Subcutaneous abdominal adipose tissue (tissue), 5 donors: ENCODE results near the gene ISM2.

Source experiments
- H3K27ac ChIP-seq: one replicate; pipeline ENCODE4 v1.7.0; 2013; ENCODE audit warnings: low read depth, mild to moderate bottlenecking, inconsistent platforms, low read length, moderate library complexity
- H3K27me3 ChIP-seq, 5 donors: one replicate each; pipeline ENCODE4 v1.7.0; 2013; ENCODE audit warnings: low read length in 5 of 5, inconsistent platforms in 1 of 5; ENCODE audit not compliant: control insufficient read depth in 5 of 5, insufficient read depth in 4 of 5
- H3K36me3 ChIP-seq, 5 donors: one replicate each; pipeline ENCODE4 v1.7.0; 2013; ENCODE audit warnings: low read length in 5 of 5; ENCODE audit not compliant: control insufficient read depth in 5 of 5, insufficient read depth in 5 of 5
- H3K4me1 ChIP-seq, 5 donors: one replicate each; pipeline ENCODE4 v1.7.0; 2013; ENCODE audit warnings: low read length in 5 of 5, mild to moderate bottlenecking in 3 of 5, moderate library complexity in 1 of 5; ENCODE audit not compliant: control insufficient read depth in 5 of 5, insufficient read depth in 5 of 5
- H3K4me3 ChIP-seq, 5 donors: one replicate each; pipeline ENCODE4 v1.7.0; 2013; ENCODE audit warnings: low read length in 5 of 5, low read depth in 1 of 5
- H3K9ac ChIP-seq, 5 donors: one replicate each; pipeline ENCODE4 v1.7.0; 2013; ENCODE audit warnings: low read length in 5 of 5, mild to moderate bottlenecking in 4 of 5, moderate library complexity in 3 of 5
- H3K9me3 ChIP-seq, 5 donors: one replicate each; pipeline ENCODE4 v1.7.0; 2013; ENCODE audit warnings: low read length in 5 of 5; ENCODE audit not compliant: control insufficient read depth in 5 of 5
- donor health status: healthy.
- donor health status: healthy.
- donor health status: healthy.
- donor health status: healthy.
- donor health status: healthy.

Gene ISM2

DNA sequence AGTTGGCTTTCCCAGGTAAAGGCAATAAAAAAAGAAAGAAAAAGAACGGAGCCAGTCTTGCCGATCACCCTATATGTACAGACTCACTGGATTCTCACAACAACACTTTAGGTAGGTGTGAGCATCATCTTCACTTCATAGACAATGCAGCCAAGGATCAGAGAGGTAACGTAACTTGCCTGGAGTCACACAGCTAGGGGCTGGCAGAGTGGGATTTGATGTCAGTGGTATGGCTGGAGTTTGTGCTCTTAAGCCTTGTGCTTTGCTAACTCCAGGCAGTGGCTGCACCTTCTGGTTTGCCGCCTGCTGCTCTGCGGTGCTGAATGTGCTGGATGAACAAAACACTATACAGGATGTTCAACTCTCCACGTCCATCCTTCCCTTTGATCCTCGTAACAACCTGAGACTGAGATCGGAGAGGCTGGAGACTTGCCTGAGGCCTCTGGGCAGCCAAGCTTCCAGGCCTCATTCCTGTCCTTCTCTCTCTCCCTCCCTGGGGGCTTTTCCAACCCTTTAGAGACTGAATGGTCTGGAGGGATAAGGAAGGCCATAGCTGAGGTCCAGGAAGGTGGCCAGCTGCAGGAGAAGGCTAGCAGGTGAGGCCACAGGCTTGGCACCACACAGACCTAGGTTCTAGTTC lies 8.1 kb downstream of the ISM2 start:
- H3K27ac ChIP-seq, result no peak overlapping the region
- H3K4me3 ChIP-seq, result no peak overlapping the region
- H3K36me3 ChIP-seq, result no peaks in the 10 kb centered on the region
- H3K9ac ChIP-seq, result no peak overlapping the region
- no peaks in the 10 kb centered on the region for H3K4me1 ChIP-seq
- H3K27me3 ChIP-seq, result peaks cover 0 to 2% (median 0%) of the 10 kb centered on the region in 5 donors
- no peaks in the 10 kb centered on the region for H3K9me3 ChIP-seq

DNA sequence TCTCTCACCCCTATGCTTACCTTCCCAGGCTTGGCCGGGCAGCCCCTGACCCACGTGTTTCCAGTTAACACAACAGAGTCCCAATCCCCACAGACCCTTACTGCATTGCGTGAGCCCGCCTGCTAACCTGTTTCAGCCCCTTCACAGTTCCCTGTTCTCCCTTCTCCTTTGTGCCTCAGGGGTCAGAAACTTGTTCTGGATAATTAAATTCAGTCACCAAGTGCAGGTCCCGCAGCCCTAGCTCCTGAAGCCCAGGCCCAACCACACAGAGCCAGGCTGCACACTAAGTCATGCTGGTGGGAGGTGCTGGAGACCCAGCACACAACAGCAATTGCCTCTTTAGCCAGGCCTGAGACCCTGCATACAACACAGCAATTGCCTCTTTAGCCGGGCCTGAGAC lies 9.6 kb downstream of the ISM2 start:
- Histone ChIP-seq H3K9ac (no peak overlapping the region), H3K4me1 (no peaks in the 10 kb centered on the region), H3K36me3 (no peaks in the 10 kb centered on the region), H3K9me3 (no peaks in the 10 kb centered on the region), H3K27ac (no peak overlapping the region), H3K4me3 (no peak overlapping the region), H3K27me3 (peaks cover 0 to 2% (median 0%) of the 10 kb centered on the region in 5 donors)

DNA sequence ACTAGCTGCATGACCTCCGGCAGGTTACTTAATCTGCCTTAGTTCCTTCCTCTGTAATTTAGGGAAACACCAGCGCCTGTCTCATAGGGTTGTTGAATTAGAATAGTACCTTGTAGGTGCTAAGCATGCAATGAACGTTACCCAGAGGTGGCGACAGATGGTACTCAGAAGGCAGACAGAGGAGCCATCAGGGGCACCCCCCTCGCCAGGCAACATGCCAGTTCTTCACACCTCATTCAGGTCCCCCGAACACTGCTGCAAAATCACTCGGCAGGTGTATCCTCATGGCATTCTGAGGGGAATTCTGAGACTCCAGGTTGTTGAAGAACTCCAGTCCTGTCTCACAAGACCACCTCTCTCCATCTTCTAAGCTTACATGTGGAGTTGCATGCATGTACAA lies 10.1 kb downstream of the ISM2 start:
- Histone ChIP-seq H3K4me3 (no peak overlapping the region), H3K36me3 (no peaks in the 10 kb centered on the region), H3K9ac (no peak overlapping the region), H3K4me1 (no peaks in the 10 kb centered on the region), H3K27me3 (peaks cover 0 to 2% (median 0%) of the 10 kb centered on the region in 5 donors), H3K27ac (no peak overlapping the region), H3K9me3 (no peaks in the 10 kb centered on the region)

DNA sequence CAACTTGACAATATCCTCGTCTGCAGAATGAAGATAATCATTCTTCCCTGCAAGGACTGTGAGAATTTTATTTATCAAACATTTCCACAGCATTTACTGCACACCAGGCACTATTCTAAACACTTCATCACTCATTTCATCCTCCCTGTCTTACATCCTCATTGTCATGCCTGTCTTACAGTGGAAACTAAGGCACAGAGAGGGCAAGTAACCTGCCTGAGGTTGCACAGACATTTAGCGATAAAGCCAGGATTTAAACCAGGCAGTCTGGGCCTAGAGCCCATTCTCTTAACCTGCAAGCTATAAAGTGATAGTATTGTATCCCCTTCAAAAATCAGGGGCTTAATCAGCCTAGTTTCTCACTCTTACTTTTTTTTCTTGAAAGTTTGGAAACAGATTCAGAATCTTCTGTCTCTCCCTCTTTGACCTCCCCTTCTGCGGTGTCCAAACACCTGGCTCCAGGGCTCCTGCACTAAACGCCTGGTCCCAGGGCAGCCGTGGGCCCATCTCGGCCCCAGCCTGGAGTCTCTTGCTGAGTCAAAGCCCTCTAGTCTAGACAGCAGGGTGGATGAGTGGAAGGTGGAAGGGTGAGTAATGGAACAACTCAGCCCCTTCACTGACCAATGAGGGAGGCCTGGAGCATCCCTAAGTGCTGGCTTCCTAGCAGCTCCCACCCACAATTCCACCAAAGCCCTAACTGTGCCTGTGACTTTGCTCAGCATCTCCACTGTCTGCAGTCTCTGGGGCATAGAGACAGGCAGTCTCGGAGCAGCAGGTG lies 12.5 kb downstream of the ISM2 start:
- Histone ChIP-seq H3K27me3 (peaks cover 0 to 2% (median 0%) of the 10 kb centered on the region in 5 donors), H3K4me1 (no peaks in the 10 kb centered on the region), H3K9me3 (no peaks in the 10 kb centered on the region), H3K36me3 (no peaks in the 10 kb centered on the region), H3K9ac (no peak overlapping the region), H3K27ac (no peak overlapping the region), H3K4me3 (no peak overlapping the region)

DNA sequence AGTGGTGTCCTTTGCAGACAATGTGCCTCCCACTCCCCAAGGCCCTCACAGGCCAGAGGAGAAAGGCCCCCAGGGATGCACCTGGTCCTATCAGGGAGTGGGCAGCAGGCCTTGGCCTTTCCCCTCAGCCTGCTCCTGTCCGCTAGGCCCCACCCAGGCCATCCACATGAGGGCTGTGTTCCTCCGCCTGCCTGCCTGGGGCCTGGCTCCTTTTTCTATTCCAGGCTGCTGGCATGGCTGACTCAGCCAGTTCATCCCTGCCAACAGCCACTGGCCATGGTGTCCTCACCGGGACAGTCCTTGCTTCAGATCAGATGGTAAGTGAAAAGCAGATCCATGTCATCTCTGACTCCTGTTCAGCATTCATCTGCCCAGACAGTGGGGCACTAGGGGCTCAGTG lies 13.4 kb downstream of the ISM2 start:
- H3K9me3 ChIP-seq, result no peaks in the 10 kb centered on the region
- H3K36me3 ChIP-seq, result no peaks in the 10 kb centered on the region
- peaks cover 0 to 2% (median 0%) of the 10 kb centered on the region in 5 donors for H3K27me3 ChIP-seq
- no peak overlapping the region for H3K4me3 ChIP-seq
- no peak overlapping the region for H3K9ac ChIP-seq
- H3K27ac ChIP-seq, result no peak overlapping the region
- H3K4me1 ChIP-seq, result no peaks in the 10 kb centered on the region

DNA sequence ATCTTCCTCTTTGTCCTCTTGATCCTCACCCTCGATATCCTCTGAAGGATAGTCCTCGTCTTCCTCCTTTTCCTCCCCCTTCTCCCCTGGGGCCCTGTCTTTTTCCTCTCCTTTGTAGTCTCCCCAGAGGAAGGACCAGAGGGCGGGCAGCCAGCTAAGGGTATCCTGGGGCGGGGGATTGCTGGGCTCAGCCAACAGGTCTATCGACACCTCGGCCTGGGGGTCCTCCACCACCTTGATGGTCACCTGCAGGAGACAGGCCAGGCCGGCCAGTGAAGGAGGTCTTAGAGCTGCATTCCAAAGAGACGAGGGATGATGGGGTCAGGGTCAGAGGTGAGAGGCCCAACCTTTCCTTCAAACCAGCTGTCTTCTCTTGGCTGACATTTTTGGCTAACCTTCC lies 16.2 kb downstream of the ISM2 start:
- H3K4me1 ChIP-seq, result no peaks in the 10 kb centered on the region
- H3K4me3 ChIP-seq, result no peak overlapping the region
- H3K27me3 ChIP-seq, result peaks cover 0 to 4% (median 3%) of the 10 kb centered on the region in 5 donors
- H3K9me3 ChIP-seq, result no peaks in the 10 kb centered on the region
- H3K27ac ChIP-seq, result no peak overlapping the region
- H3K9ac ChIP-seq, result no peak overlapping the region
- H3K36me3 ChIP-seq, result no peaks in the 10 kb centered on the region

DNA sequence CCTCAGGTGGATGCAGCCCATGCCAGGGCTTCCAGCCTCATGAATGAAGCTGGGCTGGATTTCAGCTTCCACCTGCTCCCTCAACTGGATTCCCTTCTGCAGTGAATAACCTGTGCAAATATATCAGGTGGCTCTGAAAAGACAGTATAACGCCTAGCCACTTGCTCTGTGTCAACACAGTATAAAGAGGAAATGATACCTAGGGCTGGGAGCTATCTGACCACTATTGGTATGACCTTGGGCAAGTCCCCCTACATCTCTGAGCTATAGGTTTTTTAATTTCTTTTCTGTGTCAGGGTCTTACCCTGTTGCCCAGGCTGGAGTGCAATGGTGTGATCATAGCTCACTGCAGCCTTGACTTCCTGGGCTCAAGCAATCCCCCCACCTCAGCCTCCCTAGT lies 19.8 kb downstream of the ISM2 start:
- Histone ChIP-seq H3K36me3 (no peaks in the 10 kb centered on the region), H3K9ac (no peak overlapping the region), H3K4me1 (peaks cover 0 to 12% (median 4%) of the 10 kb centered on the region in 5 donors), H3K27ac (no peak overlapping the region), H3K9me3 (no peaks in the 10 kb centered on the region), H3K27me3 (peaks cover 0 to 6% (median 3%) of the 10 kb centered on the region in 5 donors), H3K4me3 (no peak overlapping the region)

DNA sequence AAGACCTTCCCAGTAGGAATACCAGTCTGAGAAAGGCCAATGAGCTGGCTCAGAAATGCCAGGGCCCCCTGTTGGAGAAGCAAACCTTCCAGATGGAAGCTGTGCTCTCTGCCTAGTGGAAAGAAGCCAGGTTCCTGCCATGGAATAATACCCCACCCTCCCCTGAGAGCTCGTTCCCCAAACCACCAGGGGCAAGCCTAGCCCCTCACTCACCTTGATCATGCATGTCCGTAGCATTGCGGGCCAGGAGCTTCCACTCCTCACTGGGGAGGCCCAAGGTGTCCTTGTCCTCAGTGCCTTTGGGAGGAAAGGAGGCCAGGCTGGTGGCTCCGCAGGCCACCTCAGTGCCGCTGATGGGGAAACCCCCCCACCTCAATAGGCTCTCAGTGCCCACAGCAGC lies 20.6 kb downstream of the ISM2 start:
- Histone ChIP-seq H3K4me3 (no peak overlapping the region), H3K9ac (no peak overlapping the region), H3K27me3 (peaks cover 0 to 6% (median 3%) of the 10 kb centered on the region in 5 donors), H3K36me3 (no peaks in the 10 kb centered on the region), H3K9me3 (no peaks in the 10 kb centered on the region), H3K27ac (no peak overlapping the region), H3K4me1 (peaks cover 0 to 12% (median 4%) of the 10 kb centered on the region in 5 donors)

DNA sequence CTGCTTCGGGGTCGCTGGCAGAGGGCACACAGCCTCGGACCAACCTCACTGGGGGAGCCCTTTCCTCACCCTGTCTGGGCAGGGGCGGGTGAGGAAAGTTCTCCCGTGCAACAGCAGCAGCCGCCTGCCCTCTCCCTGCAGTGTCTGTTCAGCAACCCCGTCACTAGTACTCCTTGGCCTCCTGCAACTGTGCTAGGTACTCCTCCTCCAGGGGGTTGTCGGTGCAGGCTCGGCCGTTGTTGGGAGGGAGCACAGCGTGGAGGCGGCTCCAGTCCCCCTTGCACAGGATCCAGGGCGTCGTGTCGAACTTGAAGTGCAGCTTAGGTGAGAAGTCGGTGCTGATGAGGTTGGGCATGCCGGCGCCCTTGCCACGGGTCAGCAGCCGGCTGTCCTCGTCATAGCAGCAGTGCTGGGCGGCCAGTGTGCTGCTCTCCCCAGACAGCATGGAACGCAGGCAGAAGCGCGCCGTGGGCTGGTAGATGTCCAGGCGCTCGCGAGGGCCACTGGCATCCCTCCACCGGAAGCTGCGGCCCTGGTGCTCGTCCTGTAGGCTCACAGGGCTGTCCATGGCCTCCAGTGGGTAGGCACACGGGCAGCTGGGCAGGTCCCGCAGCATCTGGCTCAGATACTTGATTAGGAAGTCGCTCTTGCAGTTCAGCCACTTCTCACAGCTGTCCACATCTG lies 23.0 kb downstream of the ISM2 start:
- Histone ChIP-seq H3K36me3 (no peaks in the 10 kb centered on the region), H3K27ac (no peak overlapping the region), H3K4me3 (no peak overlapping the region), H3K27me3 (peaks cover 0 to 6% (median 3%) of the 10 kb centered on the region in 5 donors), H3K9ac (no peak overlapping the region), H3K9me3 (no peaks in the 10 kb centered on the region), H3K4me1 (peaks cover 0 to 12% (median 4%) of the 10 kb centered on the region in 5 donors)
